Pons (tissue), 1 donor: ENCODE data around the gene RBM7.
A peak's percentile ranks its signal among the peaks of the same experiment; 100 is the strongest.

Source experiments
- DNase-seq: peaks from one replicate; pipeline ENCODE4 v3.0.0-alpha.2; 2016; ENCODE audit warnings: low spot score

RBM7 gene

DNA sequence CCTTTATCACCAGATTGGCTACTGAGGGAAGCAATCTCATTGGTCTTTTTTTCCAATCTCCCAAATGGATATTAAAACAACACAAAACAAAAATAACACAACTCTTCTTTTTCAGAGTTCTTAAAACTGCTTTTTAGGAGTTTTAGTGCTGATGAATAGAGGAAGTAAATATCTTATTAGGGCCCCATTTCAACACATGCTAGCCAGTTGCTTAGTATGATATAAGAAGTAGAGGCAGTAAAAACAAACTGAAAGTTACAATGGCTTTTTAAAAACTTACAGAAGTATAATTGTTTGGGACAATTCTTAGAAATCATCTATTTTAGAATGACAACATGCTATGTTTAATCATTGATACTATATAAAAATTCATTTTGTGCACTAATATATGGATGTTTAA lies 3.5 kb upstream of the RBM7 start:
- no peak for DNase-seq

DNA sequence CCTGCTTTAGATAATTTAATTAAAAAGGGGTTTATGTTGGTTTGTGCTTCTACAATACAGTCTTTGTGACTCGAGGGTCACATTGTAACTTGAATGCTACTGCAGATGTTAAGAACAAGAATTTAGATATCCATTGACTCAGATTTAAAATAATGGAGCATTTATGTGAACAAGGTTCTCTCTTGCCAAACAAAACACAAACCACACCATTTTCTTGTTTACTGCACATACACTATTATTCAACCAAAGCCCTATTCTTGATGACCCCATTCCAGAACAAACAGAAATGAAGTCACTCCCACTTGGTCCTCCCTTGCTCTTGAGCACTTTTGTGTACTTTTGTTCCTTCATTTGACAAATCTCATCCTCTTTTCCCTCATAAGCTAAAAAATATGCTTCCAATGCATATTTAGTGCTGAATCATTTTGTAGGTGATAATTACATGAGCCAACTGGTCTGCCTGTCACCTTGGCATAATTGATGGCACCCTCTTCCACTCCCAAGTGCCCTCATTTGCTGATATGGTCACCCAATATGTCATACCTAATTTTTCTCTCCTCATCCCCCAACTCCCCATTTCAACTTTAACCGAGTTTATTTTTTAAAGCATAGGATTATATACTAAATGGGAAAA lies 3.0 kb upstream of the RBM7 start:
- peak; percentile 92 for DNase-seq

- DNase-seq = no peak
Observed at GRCh38 chr11:114398303-114398920, 2.1 kb upstream of the RBM7 start.

- peak; percentile 31 for DNase-seq
Observed at GRCh38 chr11:114399490-114400215, 813 bp upstream of the RBM7 start.

DNA sequence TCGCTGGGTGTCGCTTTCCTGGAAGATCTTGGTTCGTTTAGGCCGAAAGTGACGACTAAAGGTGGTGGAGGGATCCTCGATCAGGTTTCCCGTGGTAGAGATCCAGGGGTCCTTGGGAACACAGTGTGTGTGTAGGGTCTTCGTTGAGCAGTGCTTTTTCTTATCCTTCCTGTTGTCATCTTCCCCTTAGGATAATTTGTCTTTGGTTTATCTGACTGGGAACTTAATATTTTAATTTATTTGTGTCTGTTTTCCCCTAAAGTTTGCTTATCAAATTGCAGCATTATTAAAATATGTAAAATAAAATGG lies 403 bp downstream of the RBM7 start:
- no peak for DNase-seq

DNA sequence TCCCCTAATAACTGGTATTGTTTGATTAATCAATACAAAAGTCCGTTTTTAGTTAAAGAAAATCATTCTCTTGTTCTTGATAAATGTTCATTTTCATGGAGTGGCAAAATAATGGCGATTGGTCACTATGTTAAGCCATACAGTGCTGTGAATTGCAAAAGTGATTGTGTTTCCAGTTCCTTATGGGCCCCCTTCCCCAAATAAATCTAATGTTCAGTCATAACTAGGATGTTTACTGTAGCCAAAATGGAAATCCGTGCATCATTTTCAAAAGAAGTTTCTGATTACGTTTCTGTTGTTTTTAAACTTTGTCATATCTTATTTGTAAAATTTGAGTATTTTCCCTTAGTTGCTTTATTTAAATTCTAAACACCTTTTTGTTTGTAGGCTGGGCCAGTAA lies 845 bp downstream of the RBM7 start:
- no peak for DNase-seq

DNA sequence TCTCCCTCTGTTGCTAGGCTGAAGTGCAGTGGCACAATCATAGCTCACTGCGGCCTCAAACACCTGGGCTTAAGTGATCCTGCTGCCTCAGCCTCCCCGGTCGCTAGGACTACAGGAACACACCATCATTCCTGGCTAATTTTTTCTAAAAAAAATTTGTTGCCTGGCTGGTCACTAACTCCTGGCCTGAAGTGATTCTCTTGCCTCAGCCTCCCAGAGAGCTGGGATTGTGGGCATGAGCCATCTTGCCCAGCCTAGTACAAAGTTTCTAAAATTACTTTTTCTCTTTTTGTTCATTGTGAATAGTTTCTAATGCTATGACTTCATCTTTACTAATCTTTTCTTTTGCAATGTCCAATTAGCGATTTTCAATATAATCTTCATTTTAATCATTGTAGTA lies 12.5 kb downstream of the RBM7 start:
- no peak for DNase-seq

DNA sequence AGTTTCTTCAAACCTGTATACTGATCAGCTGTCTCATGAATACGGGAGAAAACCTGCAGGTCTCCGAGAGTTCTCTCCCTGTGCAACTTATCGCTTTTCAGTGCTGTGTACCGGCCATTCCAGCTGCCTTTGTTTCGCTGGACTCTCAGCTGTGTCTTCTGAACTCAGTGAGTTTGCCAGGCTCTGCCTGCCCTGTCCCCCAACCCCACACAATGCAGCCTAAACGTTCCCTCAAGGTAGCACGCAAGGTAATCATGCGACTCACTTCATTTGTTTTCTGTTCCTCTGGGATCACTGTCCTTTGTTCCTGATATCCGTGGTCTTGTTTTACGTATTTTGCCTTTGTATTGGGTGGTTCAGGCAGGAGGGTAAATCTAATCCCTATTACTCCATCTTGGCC lies 13.5 kb downstream of the RBM7 start:
- no peak for DNase-seq

- no peak for DNase-seq
Observed at GRCh38 chr11:114416441-114416961, 16.0 kb downstream of the RBM7 start.

- no peak for DNase-seq
Observed at GRCh38 chr11:114426280-114426679, 25.8 kb downstream of the RBM7 start.

- no peak for DNase-seq
Observed at GRCh38 chr11:114430290-114430689, 29.8 kb downstream of the RBM7 start.

DNA sequence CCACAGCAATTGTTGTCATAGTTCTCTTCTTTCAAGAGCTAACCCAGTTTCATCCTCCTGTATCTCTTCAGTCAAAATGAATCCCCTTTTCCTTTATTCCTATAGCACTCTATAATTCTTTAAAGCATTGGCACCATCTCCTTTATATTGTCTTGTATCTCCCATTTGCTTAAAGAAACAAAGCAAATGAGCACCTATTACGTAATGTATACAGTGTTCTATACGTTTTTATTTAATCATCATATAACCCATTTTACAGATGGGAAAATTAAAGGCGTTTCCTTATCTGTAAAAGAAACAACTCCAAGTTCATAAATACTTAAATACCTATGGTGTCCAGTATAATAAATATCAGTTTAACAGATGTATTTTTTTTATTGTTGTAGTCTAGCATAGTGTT lies 32.4 kb downstream of the RBM7 start:
- no peak for DNase-seq

GRCh38 chr11:114433376-114433775 lies 32.9 kb downstream of the RBM7 start:
- no peak for DNase-seq

- DNase-seq = no peak
Observed at GRCh38 chr11:114438303-114438702, 37.8 kb downstream of the RBM7 start.

DNA sequence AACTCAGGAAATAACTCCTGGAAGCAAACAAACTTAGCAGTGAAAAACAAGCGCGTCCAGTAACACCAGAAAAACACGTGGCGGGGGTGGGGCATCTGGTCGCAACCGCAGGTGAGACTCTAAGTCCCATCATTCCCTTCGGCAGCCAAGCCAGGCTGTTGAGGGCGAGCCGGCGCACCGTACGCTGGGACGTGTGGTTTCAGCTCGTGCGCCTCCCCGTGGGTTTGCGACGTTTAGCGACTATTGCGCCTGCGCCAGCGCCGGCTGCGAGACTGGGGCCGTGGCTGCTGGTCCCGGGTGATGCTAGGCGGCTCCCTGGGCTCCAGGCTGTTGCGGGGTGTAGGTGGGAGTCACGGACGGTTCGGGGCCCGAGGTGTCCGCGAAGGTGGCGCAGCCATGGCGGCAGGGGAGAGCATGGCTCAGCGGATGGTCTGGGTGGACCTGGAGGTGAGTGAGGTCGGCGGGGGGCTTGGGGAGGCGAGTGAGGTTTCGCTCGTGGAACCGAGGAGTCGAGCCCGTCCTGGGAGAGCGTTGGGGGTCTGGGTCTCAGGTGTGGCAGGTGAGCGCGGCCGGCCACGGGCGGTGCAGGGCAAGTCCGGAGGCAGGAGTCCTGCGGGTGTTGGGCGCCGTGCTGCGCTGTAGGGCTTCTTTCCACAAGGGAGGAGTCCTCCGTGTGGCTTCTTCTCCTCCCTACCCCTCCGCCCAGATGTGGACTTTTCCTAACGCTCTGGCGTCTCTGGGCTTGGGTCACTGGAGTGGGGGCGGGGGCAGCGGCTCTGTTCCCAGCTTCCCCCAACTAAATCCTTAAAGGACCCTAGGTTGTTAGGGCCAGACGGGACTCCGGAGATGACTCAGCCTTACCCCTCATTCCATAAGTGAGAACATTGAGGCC lies 39.0 kb downstream of the RBM7 start, which contains the start of gene REXO2:
Gene REXO2 (plus strand): TSS at position 239 of the 892 bp plus-strand sequence. CDS start 62 bp downstream, at position 301.
- peak; percentile 95 for DNase-seq

GRCh38 chr11:114440121-114440860 lies 39.8 kb downstream of the RBM7 start:
- peak; percentile 64 for DNase-seq

DNA sequence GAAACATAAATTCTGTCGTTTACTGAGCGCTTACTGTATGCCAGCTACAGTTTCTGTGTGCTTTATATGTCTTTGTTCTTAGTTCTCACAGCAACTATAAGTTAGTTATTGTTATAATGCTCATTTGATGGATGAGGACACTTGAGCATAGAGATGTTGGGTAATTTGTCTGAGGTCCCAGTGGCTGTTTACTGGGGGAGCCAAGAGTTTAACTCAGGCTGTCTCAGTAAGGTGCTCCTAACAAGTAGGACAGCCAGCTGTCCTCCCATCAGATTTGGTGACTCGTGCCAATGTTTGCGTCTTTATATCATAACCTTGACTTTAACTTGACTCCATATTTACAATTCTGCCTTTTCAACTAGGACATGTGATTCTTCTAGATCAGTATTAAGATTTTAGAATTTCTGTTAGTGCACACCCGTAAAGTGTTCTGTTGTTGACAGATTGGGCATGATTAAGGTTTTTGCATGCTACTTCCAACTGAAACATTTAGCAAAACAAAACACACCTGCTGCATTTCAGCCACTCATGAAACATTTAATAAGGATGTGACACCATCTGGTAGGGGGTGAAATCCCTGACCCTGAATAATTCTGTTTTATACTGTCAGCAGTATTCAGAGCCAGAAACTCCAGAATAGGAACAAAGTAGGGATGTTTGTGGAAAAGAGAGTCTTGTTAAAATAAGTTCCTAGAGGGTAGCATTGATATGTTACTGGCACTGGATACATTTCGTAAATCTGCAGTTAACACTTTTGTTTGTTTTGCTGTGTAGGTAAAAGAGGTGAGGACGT lies 40.7 kb downstream of the RBM7 start:
- DNase-seq = no peak

- no peak for DNase-seq
Observed at GRCh38 chr11:114441921-114442320, 41.5 kb downstream of the RBM7 start.

DNA sequence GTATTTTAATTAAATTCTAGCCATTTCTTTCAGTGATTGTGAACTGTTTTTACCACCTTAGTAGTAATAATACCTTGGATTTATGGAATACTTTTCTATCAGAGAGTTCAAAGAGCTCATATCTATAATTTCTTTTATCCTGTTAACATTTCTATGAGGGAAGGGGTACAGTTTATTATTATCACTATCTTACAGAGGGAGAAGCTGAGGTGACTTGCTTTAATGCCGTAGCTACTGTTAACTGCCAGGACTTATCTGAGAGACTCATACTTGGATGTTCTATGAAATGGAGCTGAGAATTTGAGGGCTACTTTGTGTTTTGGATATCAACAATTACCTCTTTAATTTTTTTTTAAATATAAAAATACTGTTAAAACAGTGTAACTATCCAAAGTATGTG lies 42.1 kb downstream of the RBM7 start:
- no peak for DNase-seq

DNA sequence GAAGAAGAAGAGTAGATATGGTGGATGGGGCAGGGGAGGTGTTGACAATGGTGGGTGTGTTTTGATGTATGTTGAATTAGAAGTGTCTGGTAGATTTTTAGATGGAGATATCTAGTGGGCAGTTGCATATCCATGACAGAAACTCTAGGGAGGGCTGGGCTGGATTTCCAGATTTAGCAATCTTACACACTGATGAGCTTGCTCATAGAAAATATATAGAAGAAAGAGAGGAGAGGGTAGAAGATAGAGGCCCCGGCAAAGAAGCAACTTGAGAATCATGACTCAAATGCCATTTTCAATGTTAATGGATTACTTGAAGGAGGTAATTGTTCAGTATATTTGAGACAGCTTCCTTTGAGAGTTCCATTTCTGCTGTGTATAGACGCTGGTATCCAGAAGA lies 47.0 kb downstream of the RBM7 start:
- no peak for DNase-seq

DNA sequence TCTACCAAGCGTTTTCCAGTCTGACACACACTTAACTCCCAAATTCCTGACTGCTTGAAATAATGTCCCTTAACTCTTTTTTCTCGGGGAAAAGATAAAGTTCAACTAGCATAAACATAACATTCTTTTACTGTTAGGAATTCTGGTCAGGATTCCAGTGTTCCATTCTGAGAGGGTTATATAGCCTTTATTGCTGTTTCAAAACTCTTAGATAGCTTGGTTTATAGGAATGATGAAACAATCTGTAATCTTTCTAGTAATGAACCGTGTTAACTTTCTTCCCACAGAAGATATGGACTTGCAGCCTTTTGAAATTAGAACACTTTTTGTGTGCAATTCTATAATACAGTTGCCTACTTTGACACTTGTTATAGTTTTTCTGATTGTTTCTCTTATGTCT lies 47.4 kb downstream of the RBM7 start:
- DNase-seq = no peak
